ENCODE results near the gene HK1.

HK1 gene

GRCh38 chr10:69335613-69336012 is 57.3 kb downstream of the HK1 start:
- no peak for ATAC-seq
- TF ChIP-seq PATZ1 (CRISPR knock-in tag; IDR thresholded peaks at IDR 0.05; ENCODE audit: borderline replicate concordance), result no peak
- no peak for TF ChIP-seq ZNF70 (CRISPR knock-in tag; IDR thresholded peaks at IDR 0.05)
- no peak for TF ChIP-seq ISL1 (CRISPR knock-in tag; IDR thresholded peaks at IDR 0.05)
- no peak for TF ChIP-seq ARNTL (CRISPR knock-in tag; IDR thresholded peaks at IDR 0.05; ENCODE audit: borderline replicate concordance, low read depth)
- TF ChIP-seq RARB (CRISPR knock-in tag; IDR thresholded peaks at IDR 0.05), result no peak

GRCh38 chr10:69336952-69337295 is 58.6 kb downstream of the HK1 start:
- no peak for ATAC-seq
- no peak for TF ChIP-seq CSDC2 (CRISPR knock-in tag; IDR thresholded peaks at IDR 0.05)
- no peak for TF ChIP-seq OSR1 (CRISPR knock-in tag; IDR thresholded peaks at IDR 0.05)
- TF ChIP-seq SNAI2 (CRISPR knock-in tag; IDR thresholded peaks at IDR 0.05), result no peak
- TF ChIP-seq ZFP30 (CRISPR knock-in tag; IDR thresholded peaks at IDR 0.05), result no peak
- TF ChIP-seq ZNF70 (CRISPR knock-in tag; IDR thresholded peaks at IDR 0.05), result no peak
- no peak for TF ChIP-seq POU6F1 (CRISPR knock-in tag; IDR thresholded peaks at IDR 0.05; ENCODE audit: borderline replicate concordance, low read depth)
- no peak for TF ChIP-seq TCF4 (CRISPR knock-in tag; IDR thresholded peaks at IDR 0.05; ENCODE audit: borderline replicate concordance)
- no peak for TF ChIP-seq ZC3H10 (CRISPR knock-in tag; IDR thresholded peaks at IDR 0.05)
- TF ChIP-seq BACH2 (CRISPR knock-in tag; IDR thresholded peaks at IDR 0.05; ENCODE audit: borderline replicate concordance), result no peak

- TF ChIP-seq RARB (CRISPR knock-in tag; IDR thresholded peaks at IDR 0.05) (no peak), ARNTL (CRISPR knock-in tag; IDR thresholded peaks at IDR 0.05; ENCODE audit: borderline replicate concordance, low read depth) (no peak), CSDC2 (CRISPR knock-in tag; IDR thresholded peaks at IDR 0.05) (no peak), ZNF70 (CRISPR knock-in tag; IDR thresholded peaks at IDR 0.05) (no peak), CSRNP3 (CRISPR knock-in tag; IDR thresholded peaks at IDR 0.05) (no peak), PPARA (CRISPR knock-in tag; IDR thresholded peaks at IDR 0.05; ENCODE audit: borderline replicate concordance) (no peak), ZFP3 (CRISPR knock-in tag; IDR thresholded peaks at IDR 0.05) (no peak), ZNF8 (CRISPR knock-in tag; IDR thresholded peaks at IDR 0.05) (no peak), ZC3H10 (CRISPR knock-in tag; IDR thresholded peaks at IDR 0.05) (no peak), OSR1 (CRISPR knock-in tag; IDR thresholded peaks at IDR 0.05) (no peak)
- ATAC-seq, result no peak
Observed at GRCh38 chr10:69337296-69338132, 59.2 kb downstream of the HK1 start.

- TF ChIP-seq POU6F1 (CRISPR knock-in tag; IDR thresholded peaks at IDR 0.05; ENCODE audit: borderline replicate concordance, low read depth), result no peak
- ATAC-seq, result no peak
Observed at GRCh38 chr10:69338133-69338456, 59.8 kb downstream of the HK1 start.

- peak; percentile 20; the same call in 2 of the 3 replicates for ATAC-seq
Observed at GRCh38 chr10:69338547-69339450, 60.5 kb downstream of the HK1 start.

More at GRCh38 chr10:69338547-69339450, 60.5 kb downstream of the HK1 start:
- TF ChIP-seq ZFP30 (CRISPR knock-in tag; IDR thresholded peaks at IDR 0.05), result no peak
